ENCODE data around the gene NF1.
"Not testable (repeated sequence)": the region's sequence is repeated elsewhere in the genome, so short reads cannot be mapped to it uniquely, and the experiment has no call there.

The NF1 gene

DNA sequence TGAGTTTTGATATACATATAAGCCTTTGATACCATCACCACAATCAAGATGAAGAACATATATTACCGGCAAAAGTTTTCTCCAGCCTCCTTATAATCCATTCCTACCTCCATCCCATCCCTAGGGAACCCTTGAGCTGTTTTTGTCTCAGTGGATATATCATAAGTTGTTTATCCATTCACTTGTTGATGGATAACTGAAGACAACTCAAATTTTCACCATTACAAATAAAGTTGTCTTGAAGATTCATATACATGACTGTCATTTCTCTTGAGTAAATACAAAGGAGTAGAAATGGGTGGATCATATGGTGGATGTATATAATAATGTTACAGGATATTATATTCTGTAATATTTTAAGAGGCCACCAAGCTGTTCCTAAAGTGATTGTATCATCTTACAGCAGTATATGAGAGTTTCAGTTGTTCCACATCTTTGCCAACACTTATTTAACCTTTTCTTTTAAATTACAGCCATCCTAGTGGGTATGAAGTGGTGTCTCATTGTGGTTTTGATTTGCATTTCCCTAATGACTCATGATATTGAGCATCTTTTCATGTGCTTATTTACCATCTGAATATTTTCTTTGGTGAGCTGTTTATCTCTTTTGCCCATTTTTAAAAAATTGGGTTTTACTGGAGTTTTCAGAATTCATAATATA, 17.4 kb downstream of the NF1 start:
- Histone ChIP-seq H3K27me3 (ENCODE audit: insufficient read depth, low read length, poor library complexity) (no peaks in the 10 kb centered on the region), H3K4me1 (ENCODE audit: control insufficient read depth, low read depth, low read length) (no peaks in the 10 kb centered on the region), H3K4ac (ENCODE audit: low read depth, low read length) (no peak overlapping the region), H3K4me3 (ENCODE audit: low read length) (no peak overlapping the region), H2BK5ac (ENCODE audit: low read length) (no peak overlapping the region), H3K4me2 (ENCODE audit: low read length) (no peak overlapping the region), H3K18ac (ENCODE audit: low read length) (no peak overlapping the region), H2BK15ac (replicated peaks; ENCODE audit: low read depth) (no peak overlapping the region), H3K23ac (ENCODE audit: low read length) (no peak overlapping the region), H4K8ac (ENCODE audit: low read depth, low read length) (no peak overlapping the region), H2BK120ac (ENCODE audit: low read depth, low read length) (no peak overlapping the region), H3K9ac (ENCODE audit: low read length) (no peak overlapping the region), H4K5ac (ENCODE audit: low read length) (no peak overlapping the region), H3K79me2 (ENCODE audit: control insufficient read depth, insufficient read depth, low read length) (peaks cover 12% of the 10 kb centered on the region), H3K79me1 (ENCODE audit: low read length) (peaks cover 13% of the 10 kb centered on the region), H3K36me3 (ENCODE audit: control insufficient read depth, insufficient read depth, low read length) (no peaks in the 10 kb centered on the region), H3K56ac (ENCODE audit: low read length) (no peak overlapping the region), H3K27ac (ENCODE audit: low read depth, low read length) (no peak overlapping the region), H2AK5ac (ENCODE audit: low read length) (no peak overlapping the region)
- no peak for DNase-seq
- WGBS (ENCODE audit: extremely low coverage, insufficient coverage, low lambda C conversion rate): no CpG with 5 or more reads among the region's 1 CpG

DNA sequence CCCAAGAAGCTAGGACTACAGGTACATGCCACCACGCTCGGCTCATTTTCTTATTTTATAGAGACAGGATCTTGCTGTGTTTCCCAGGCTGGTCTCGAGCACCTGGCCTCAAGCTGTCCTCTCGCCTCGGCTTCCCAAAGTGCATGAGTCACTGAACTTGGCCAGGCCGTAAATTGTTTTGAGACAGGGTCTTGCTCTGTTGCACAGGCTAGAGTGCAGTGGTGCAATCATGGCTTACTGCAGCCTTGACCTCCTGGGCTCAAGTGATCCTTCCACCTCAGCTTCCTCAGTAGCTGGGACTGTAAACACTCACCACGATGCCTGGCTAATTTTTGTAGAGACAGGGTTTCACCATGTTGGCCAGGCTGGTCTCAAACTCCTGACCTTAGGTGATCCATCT, 18.6 kb downstream of the NF1 start:
- not testable (repeated sequence) for H3K23ac ChIP-seq (ENCODE audit: low read length); H3K4me1 ChIP-seq (ENCODE audit: control insufficient read depth, low read depth, low read length); H2AK5ac ChIP-seq (ENCODE audit: low read length); H3K79me1 ChIP-seq (ENCODE audit: low read length); H3K36me3 ChIP-seq (ENCODE audit: control insufficient read depth, insufficient read depth, low read length); H3K56ac ChIP-seq (ENCODE audit: low read length); H2BK15ac ChIP-seq (replicated peaks; ENCODE audit: low read depth); H3K18ac ChIP-seq (ENCODE audit: low read length); H3K79me2 ChIP-seq (ENCODE audit: control insufficient read depth, insufficient read depth, low read length); H3K4me3 ChIP-seq (ENCODE audit: low read length); H3K9ac ChIP-seq (ENCODE audit: low read length); H4K5ac ChIP-seq (ENCODE audit: low read length); H2BK5ac ChIP-seq (ENCODE audit: low read length); H3K4ac ChIP-seq (ENCODE audit: low read depth, low read length); H3K27ac ChIP-seq (ENCODE audit: low read depth, low read length); H3K27me3 ChIP-seq (ENCODE audit: insufficient read depth, low read length, poor library complexity); H3K4me2 ChIP-seq (ENCODE audit: low read length); H4K8ac ChIP-seq (ENCODE audit: low read depth, low read length); DNase-seq; H2BK120ac ChIP-seq (ENCODE audit: low read depth, low read length)
- no CpG with 5 or more reads among the region's 7 CpGs for WGBS (ENCODE audit: extremely low coverage, insufficient coverage, low lambda C conversion rate)

DNA sequence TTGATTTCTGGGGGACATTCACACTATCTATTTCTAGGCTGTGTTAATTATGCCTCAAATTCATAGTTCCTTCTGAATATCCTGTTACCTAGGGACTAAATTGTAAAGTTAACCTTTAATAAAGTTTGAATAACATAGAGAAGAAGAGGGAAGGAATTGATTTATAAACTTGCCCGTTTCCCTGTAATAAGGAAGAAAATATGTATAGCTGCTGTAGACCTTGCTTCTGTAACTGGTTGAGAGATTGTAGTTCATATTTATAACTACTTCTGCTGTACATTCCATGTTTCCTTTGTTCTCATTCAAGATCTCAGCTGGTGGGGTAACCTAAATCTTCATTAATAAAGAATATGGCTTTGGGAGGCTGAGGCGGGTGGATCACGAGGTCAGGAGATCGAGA, 19.2 kb downstream of the NF1 start:
- Histone ChIP-seq H3K56ac (ENCODE audit: low read length) (no peak overlapping the region), H3K18ac (ENCODE audit: low read length) (no peak overlapping the region)

DNA sequence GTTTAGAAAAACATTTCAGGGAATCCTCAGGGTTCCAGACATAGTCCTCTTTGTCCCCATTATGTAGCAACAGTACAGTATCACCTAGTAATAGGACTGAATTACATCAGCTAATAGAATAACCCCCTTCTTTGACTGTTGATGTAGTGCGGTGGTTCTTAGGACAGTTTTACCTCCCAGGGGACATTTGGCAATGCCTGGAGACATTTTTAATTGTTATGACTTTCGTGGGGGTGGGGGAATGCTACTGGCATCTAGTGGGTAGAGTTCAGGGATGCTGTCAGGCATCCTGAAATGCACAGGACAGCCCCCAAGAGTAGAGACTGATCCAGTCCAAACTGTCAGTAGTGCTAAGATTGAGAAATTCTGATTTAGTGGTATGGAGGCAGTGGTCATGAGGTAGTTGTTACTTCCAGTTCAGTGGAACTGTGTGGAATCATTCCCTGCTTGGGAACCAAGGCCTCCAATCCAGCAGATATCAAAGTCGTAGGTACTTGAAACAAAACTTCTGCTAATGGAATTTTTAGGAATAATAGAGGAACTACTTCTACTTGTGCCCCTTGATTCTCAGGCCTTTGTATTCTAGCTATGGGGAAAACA, 20.3 kb downstream of the NF1 start:
- H3K27ac ChIP-seq (ENCODE audit: low read depth, low read length): no peak overlapping the region
- no peak overlapping the region for H2BK120ac ChIP-seq (ENCODE audit: low read depth, low read length)
- no peak overlapping the region for H3K23ac ChIP-seq (ENCODE audit: low read length)
- H2AK5ac ChIP-seq (ENCODE audit: low read length): no peak overlapping the region
- no peaks in the 10 kb centered on the region for H3K27me3 ChIP-seq (ENCODE audit: insufficient read depth, low read length, poor library complexity)
- no peaks in the 10 kb centered on the region for H3K36me3 ChIP-seq (ENCODE audit: control insufficient read depth, insufficient read depth, low read length)
- no peak for DNase-seq
- no peak overlapping the region for H3K18ac ChIP-seq (ENCODE audit: low read length)
- no peak overlapping the region for H3K9ac ChIP-seq (ENCODE audit: low read length)
- H4K8ac ChIP-seq (ENCODE audit: low read depth, low read length): no peak overlapping the region
- H3K79me2 ChIP-seq (ENCODE audit: control insufficient read depth, insufficient read depth, low read length): peaks cover 7% of the 10 kb centered on the region
- H4K5ac ChIP-seq (ENCODE audit: low read length): no peak overlapping the region
- no peak overlapping the region for H2BK15ac ChIP-seq (replicated peaks; ENCODE audit: low read depth)
- no peaks in the 10 kb centered on the region for H3K4me1 ChIP-seq (ENCODE audit: control insufficient read depth, low read depth, low read length)
- no peak overlapping the region for H3K4ac ChIP-seq (ENCODE audit: low read depth, low read length)
- H2BK5ac ChIP-seq (ENCODE audit: low read length): no peak overlapping the region
- H3K4me2 ChIP-seq (ENCODE audit: low read length): no peak overlapping the region
- H3K4me3 ChIP-seq (ENCODE audit: low read length): no peak overlapping the region
- peaks cover 9% of the 10 kb centered on the region for H3K79me1 ChIP-seq (ENCODE audit: low read length)
- no CpG with 5 or more reads among the region's 3 CpGs for WGBS (ENCODE audit: extremely low coverage, insufficient coverage, low lambda C conversion rate)
- H3K56ac ChIP-seq (ENCODE audit: low read length): no peak overlapping the region

More for the DNA sequence above, 19.2 kb downstream of the NF1 start:
- Histone ChIP-seq H3K79me1 (ENCODE audit: low read length) (peaks cover 9% of the 10 kb centered on the region), H3K4ac (ENCODE audit: low read depth, low read length) (no peak overlapping the region), H3K27ac (ENCODE audit: low read depth, low read length) (no peak overlapping the region), H3K9ac (ENCODE audit: low read length) (no peak overlapping the region), H3K27me3 (ENCODE audit: insufficient read depth, low read length, poor library complexity) (no peaks in the 10 kb centered on the region), H3K79me2 (ENCODE audit: control insufficient read depth, insufficient read depth, low read length) (peaks cover 7% of the 10 kb centered on the region), H3K4me3 (ENCODE audit: low read length) (no peak overlapping the region), H3K4me2 (ENCODE audit: low read length) (no peak overlapping the region), H4K8ac (ENCODE audit: low read depth, low read length) (no peak overlapping the region), H2BK120ac (ENCODE audit: low read depth, low read length) (no peak overlapping the region), H3K4me1 (ENCODE audit: control insufficient read depth, low read depth, low read length) (no peaks in the 10 kb centered on the region), H2BK15ac (replicated peaks; ENCODE audit: low read depth) (no peak overlapping the region), H3K23ac (ENCODE audit: low read length) (no peak overlapping the region), H3K36me3 (ENCODE audit: control insufficient read depth, insufficient read depth, low read length) (no peaks in the 10 kb centered on the region), H2AK5ac (ENCODE audit: low read length) (no peak overlapping the region), H2BK5ac (ENCODE audit: low read length) (no peak overlapping the region), H4K5ac (ENCODE audit: low read length) (no peak overlapping the region)
- WGBS (ENCODE audit: extremely low coverage, insufficient coverage, low lambda C conversion rate): no CpG with 5 or more reads among the region's 4 CpGs
- DNase-seq: no peak

DNA sequence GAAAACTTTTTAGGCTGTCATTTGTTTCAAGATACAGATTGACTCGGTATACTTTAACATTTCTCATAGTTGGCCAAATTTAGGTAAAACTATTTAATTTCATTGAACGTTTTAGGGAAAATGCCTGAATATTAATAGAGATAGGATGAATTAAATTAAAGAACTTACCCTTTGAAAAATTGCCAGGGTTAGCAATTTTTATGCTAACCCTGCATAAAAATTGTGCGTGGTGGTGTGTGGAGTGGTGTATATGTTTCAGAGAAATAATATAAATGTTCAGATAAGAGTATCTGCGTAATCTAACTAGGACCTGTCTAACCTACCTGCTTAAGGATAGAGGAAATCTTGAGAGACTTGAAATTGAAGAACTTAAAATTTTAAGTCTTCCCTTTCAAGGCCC, 21.4 kb downstream of the NF1 start:
- Histone ChIP-seq H3K4me2 (ENCODE audit: low read length) (no peak overlapping the region), H3K4me1 (ENCODE audit: control insufficient read depth, low read depth, low read length) (no peaks in the 10 kb centered on the region), H3K23ac (ENCODE audit: low read length) (no peak overlapping the region), H4K8ac (ENCODE audit: low read depth, low read length) (no peak overlapping the region), H3K36me3 (ENCODE audit: control insufficient read depth, insufficient read depth, low read length) (no peaks in the 10 kb centered on the region), H3K27me3 (ENCODE audit: insufficient read depth, low read length, poor library complexity) (no peaks in the 10 kb centered on the region), H3K9ac (ENCODE audit: low read length) (no peak overlapping the region), H3K79me2 (ENCODE audit: control insufficient read depth, insufficient read depth, low read length) (peaks cover 5% of the 10 kb centered on the region), H3K4me3 (ENCODE audit: low read length) (no peak overlapping the region), H3K18ac (ENCODE audit: low read length) (no peak overlapping the region), H2BK120ac (ENCODE audit: low read depth, low read length) (no peak overlapping the region), H2BK15ac (replicated peaks; ENCODE audit: low read depth) (no peak overlapping the region), H3K27ac (ENCODE audit: low read depth, low read length) (no peak overlapping the region), H2AK5ac (ENCODE audit: low read length) (no peak overlapping the region), H3K79me1 (ENCODE audit: low read length) (peaks cover 9% of the 10 kb centered on the region), H4K5ac (ENCODE audit: low read length) (no peak overlapping the region), H3K4ac (ENCODE audit: low read depth, low read length) (no peak overlapping the region), H2BK5ac (ENCODE audit: low read length) (no peak overlapping the region), H3K56ac (ENCODE audit: low read length) (no peak overlapping the region)
- no peak for DNase-seq
- no CpG with 5 or more reads among the region's 4 CpGs for WGBS (ENCODE audit: extremely low coverage, insufficient coverage, low lambda C conversion rate)

DNA sequence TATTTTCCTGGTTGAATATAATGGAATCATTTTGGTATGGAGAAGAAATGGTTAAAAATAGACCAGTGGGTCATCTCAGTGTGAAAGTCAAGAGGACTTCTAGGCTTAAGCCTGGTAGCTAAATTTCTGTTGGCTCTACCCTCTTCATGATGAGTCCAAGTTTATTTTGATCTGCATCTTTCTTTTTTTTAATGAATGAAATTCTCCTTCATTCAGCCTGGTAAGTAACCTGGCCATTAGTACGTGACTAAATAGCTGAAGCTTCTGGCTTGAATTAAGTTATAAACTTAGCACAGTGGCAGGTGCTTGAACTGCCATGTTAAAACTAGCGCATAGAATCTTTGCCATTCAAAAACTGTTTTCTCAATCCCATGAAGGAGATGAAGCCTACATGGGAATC, 28.0 kb downstream of the NF1 start:
- Histone ChIP-seq H3K4me3 (ENCODE audit: low read length) (no peak overlapping the region), H3K4me2 (ENCODE audit: low read length) (no peak overlapping the region)
- WGBS (ENCODE audit: extremely low coverage, insufficient coverage, low lambda C conversion rate): no CpG with 5 or more reads among the region's 2 CpGs

More for the DNA sequence above, 28.0 kb downstream of the NF1 start:
- H4K5ac ChIP-seq (ENCODE audit: low read length): no peak overlapping the region
- H3K36me3 ChIP-seq (ENCODE audit: control insufficient read depth, insufficient read depth, low read length): no peaks in the 10 kb centered on the region
- DNase-seq: no peak
- no peak overlapping the region for H3K18ac ChIP-seq (ENCODE audit: low read length)
- no peak overlapping the region for H4K8ac ChIP-seq (ENCODE audit: low read depth, low read length)
- no peak overlapping the region for H2AK5ac ChIP-seq (ENCODE audit: low read length)
- no peaks in the 10 kb centered on the region for H3K27me3 ChIP-seq (ENCODE audit: insufficient read depth, low read length, poor library complexity)
- H3K79me1 ChIP-seq (ENCODE audit: low read length): peaks cover 6% of the 10 kb centered on the region
- no peak overlapping the region for H3K23ac ChIP-seq (ENCODE audit: low read length)
- peaks cover 3% of the 10 kb centered on the region for H3K79me2 ChIP-seq (ENCODE audit: control insufficient read depth, insufficient read depth, low read length)
- no peak overlapping the region for H3K9ac ChIP-seq (ENCODE audit: low read length)
- H3K4ac ChIP-seq (ENCODE audit: low read depth, low read length): no peak overlapping the region
- no peak overlapping the region for H3K27ac ChIP-seq (ENCODE audit: low read depth, low read length)
- H2BK120ac ChIP-seq (ENCODE audit: low read depth, low read length): no peak overlapping the region
- no peak overlapping the region for H3K56ac ChIP-seq (ENCODE audit: low read length)
- no peak overlapping the region for H2BK5ac ChIP-seq (ENCODE audit: low read length)
- H3K4me1 ChIP-seq (ENCODE audit: control insufficient read depth, low read depth, low read length): no peaks in the 10 kb centered on the region
- H2BK15ac ChIP-seq (replicated peaks; ENCODE audit: low read depth): no peak overlapping the region
